PC-3 (cell line): Measurements from ENCODE around the gene TCF12. TPM values are rescaled to one million over a fixed set of nuclear protein-coding genes. Genes with fewer than 3 reads are reported as not detected.

ENCODE experiments used
- ATAC-seq: fragments of 200-7000 bp; cut with Tn5 transposase; 2 replicates; pipeline ENCODE4 v1.9.1; 2020; ENCODE audit warnings: mild to moderate bottlenecking, moderate library complexity
- BruUV-seq: library from RNA; stranded (reverse); fragments of 400-500 nt; replicated peaks from 2 replicates; lab custom pipeline; 2021; lab: Mats Ljungman, UMichigan
- CTCF ChIA-PET: fragments of 300-600 bp; sonication (Branson Sonifier 250); formaldehyde crosslinking; loops from one replicate; lab custom pipeline; 2022; ENCODE audit warnings: antibody characterized with exemption; lab: Charles Lee
- POLR2A ChIA-PET: fragments of 300-600 bp; sonication (Branson Sonifier 250); formaldehyde crosslinking; loops from one replicate; lab custom pipeline; 2022; ENCODE audit warnings: antibody characterized with exemption; ENCODE audit not compliant: unreplicated experiment; lab: Charles Lee
- DNase-seq: peaks from one replicate; pipeline ENCODE4 v3.0.0-alpha.2; 2015
- H2AFZ ChIP-seq: fragments of 300-600 bp; sonication (generic); 2 replicates; pipeline ENCODE4 v1.6.0; 2016; ENCODE audit warnings: antibody characterized with exemption, low read length
- H3F3A ChIP-seq: fragments of 300-600 bp; sonication (generic); one replicate; pipeline ENCODE4 v1.6.0; 2017; ENCODE audit warnings: antibody characterized with exemption, low read length, control low read depth, mild to moderate bottlenecking; ENCODE audit not compliant: unreplicated experiment
- H3K27ac ChIP-seq: fragments of 300-600 bp; sonication (generic); 2 replicates; pipeline ENCODE4 v1.5.1; 2016; ENCODE audit warnings: mild to moderate bottlenecking, low read length
- H3K27me3 ChIP-seq: fragments of 300-600 bp; sonication (generic); 2 replicates; pipeline ENCODE4 v1.6.1; 2016; ENCODE audit warnings: low read length, mixed read lengths
- H3K36me3 ChIP-seq: fragments of 300-600 bp; sonication (generic); 2 replicates; pipeline ENCODE4 v1.6.1; 2016; ENCODE audit warnings: low read depth, mixed run types, low read length, mixed read lengths
- H3K4me1 ChIP-seq: fragments of 300-600 bp; sonication (generic); 2 replicates; pipeline ENCODE4 v1.5.1; 2016; ENCODE audit warnings: low read length; ENCODE audit not compliant: insufficient read depth
- H3K4me2 ChIP-seq: fragments of 300-600 bp; sonication (generic); 2 replicates; pipeline ENCODE4 v1.6.0; 2016; ENCODE audit warnings: low read length
- H3K4me3 ChIP-seq: fragments of 300-600 bp; sonication (generic); 2 replicates; pipeline ENCODE4 v1.5.1; 2016; ENCODE audit warnings: mild to moderate bottlenecking, low read length, mixed read lengths
- H3K79me2 ChIP-seq: fragments of 300-600 bp; sonication (generic); 2 replicates; pipeline ENCODE4 v1.6.1; 2017; ENCODE audit warnings: low read length, mixed read lengths
- H3K9ac ChIP-seq: fragments of 300-600 bp; sonication (generic); 2 replicates; pipeline ENCODE4 v1.6.0; 2016; ENCODE audit warnings: mild to moderate bottlenecking, low read length
- H3K9me2 ChIP-seq: fragments of 300-600 bp; sonication (generic); replicated peaks from 2 replicates; pipeline ENCODE4 v1.6.1; 2016; ENCODE audit warnings: mixed run types, low read length, mixed read lengths
- H3K9me3 ChIP-seq: fragments of 300-600 bp; sonication (generic); 2 replicates; pipeline ENCODE4 v1.6.1; 2016; ENCODE audit warnings: low read length, mixed read lengths
- H4K20me1 ChIP-seq: fragments of 300-600 bp; sonication (generic); 2 replicates; pipeline ENCODE4 v1.6.1; 2016; ENCODE audit warnings: low read length, mixed read lengths
- CTCF ChIP-seq: fragments of 300-600 bp; sonication (generic); conservative IDR thresholded peaks from 2 replicates; pipeline ENCODE4 v1.5.1; 2017; ENCODE audit warnings: antibody characterized with exemption, low read depth, mild to moderate bottlenecking, low read length
- EZH2 ChIP-seq: fragments of 300-600 bp; sonication (generic); IDR thresholded peaks from one replicate; pipeline ENCODE4 v1.6.1; 2017; ENCODE audit warnings: antibody characterized with exemption, mild to moderate bottlenecking, low read length; ENCODE audit not compliant: unreplicated experiment
- EZH2phosphoT487 ChIP-seq: fragments of 300-600 bp; sonication (generic); IDR thresholded peaks from 2 replicates; pipeline ENCODE4 v1.6.1; 2018; ENCODE audit warnings: mild to moderate bottlenecking, antibody characterized with exemption, low read length, borderline replicate concordance
- intact Hi-C: fragments of 100-400 bp; cut with micrococcal nuclease; formaldehyde crosslinking; loops from 2 replicates; pipeline ENCODE4 v1.9.0; 2023
- total RNA-seq: library from RNA; depleted of rRNA; stranded (reverse); fragments of >200 nt; gene quantifications from 2 replicates; pipeline ENCODE4 v1.2.3, GENCODE V29; 2014

The TCF12 gene
- total RNA-seq, 1 experiment from 2014 or later = 103 TPM

- Histone ChIP-seq H3K4me1 (no peaks in the 10 kb centered on the region), H4K20me1 (no peaks in the 10 kb centered on the region), H3K36me3 (no peaks in the 10 kb centered on the region), H3K27me3 (no peaks in the 10 kb centered on the region), H3K79me2 (no peaks in the 10 kb centered on the region), H3K4me2 (no peak overlapping the region), H3K9me3 (no peaks in the 10 kb centered on the region), H3K4me3 (no peak overlapping the region), H3K9ac (no peak overlapping the region), H3F3A (no peaks in the 10 kb centered on the region), H2AFZ (no peak overlapping the region), H3K27ac (no peak overlapping the region), H3K9me2 (no peaks in the 10 kb centered on the region)
- ChIA-PET CTCF (interaction anchor here (0.6 to 0.7 kb wide), 2 partner anchors 101 to 206 kb away, joined by 3 to 5 read pairs; no protein-coding TSS in a partner anchor), POLR2A (no interaction called here)
- intact Hi-C loops = loop anchor here (5.0 to 10.0 kb wide), 3 partner anchors 213 to 640 kb away; no protein-coding TSS in a partner anchor
- ATAC-seq (no peak), DNase-seq (no peak)
- no TSS peak for BruUV-seq
- TF ChIP-seq EZH2phosphoT487 = no peak
- no peak for TF ChIP-seq EZH2
- TF ChIP-seq CTCF = no peak
These were observed 216.4 kb downstream of the TCF12 start for GRCh38 chr15:57134851-57135250.

- H2AFZ ChIP-seq = no peak overlapping the region
- intact Hi-C loops = loop anchor here (5.0 to 10.0 kb wide), 3 partner anchors 213 to 641 kb away; no protein-coding TSS in a partner anchor
- CTCF ChIA-PET = no interaction called here
- H3K79me2 ChIP-seq = no peaks in the 10 kb centered on the region
- TF ChIP-seq EZH2 = no peak
- TF ChIP-seq EZH2phosphoT487 = no peak
- no peak for TF ChIP-seq CTCF
- no peak overlapping the region for H3K4me2 ChIP-seq
- H3K4me3 ChIP-seq = no peak overlapping the region
- no peak overlapping the region for H3K9ac ChIP-seq
- ATAC-seq (no peak), DNase-seq (no peak)
- H3K27me3 ChIP-seq = no peaks in the 10 kb centered on the region
- no peaks in the 10 kb centered on the region for H3K9me3 ChIP-seq
- H3F3A ChIP-seq = no peaks in the 10 kb centered on the region
- no peaks in the 10 kb centered on the region for H3K4me1 ChIP-seq
- POLR2A ChIA-PET = no interaction called here
- no peaks in the 10 kb centered on the region for H3K36me3 ChIP-seq
- no peaks in the 10 kb centered on the region for H4K20me1 ChIP-seq
- no TSS peak for BruUV-seq
- no peak overlapping the region for H3K27ac ChIP-seq
- no peaks in the 10 kb centered on the region for H3K9me2 ChIP-seq
These were observed 217.4 kb downstream of the TCF12 start for GRCh38 chr15:57135800-57136199.

- Histone ChIP-seq H3K4me2 (no peak overlapping the region), H3K36me3 (no peaks in the 10 kb centered on the region), H3K9ac (no peak overlapping the region), H3K27ac (no peak overlapping the region), H3F3A (no peaks in the 10 kb centered on the region), H3K9me3 (no peaks in the 10 kb centered on the region), H3K79me2 (no peaks in the 10 kb centered on the region), H3K27me3 (no peaks in the 10 kb centered on the region), H3K4me3 (no peak overlapping the region), H4K20me1 (no peaks in the 10 kb centered on the region), H3K4me1 (no peaks in the 10 kb centered on the region), H2AFZ (no peak overlapping the region), H3K9me2 (no peaks in the 10 kb centered on the region)
- TF ChIP-seq CTCF (peak; percentile 78), EZH2 (no peak), EZH2phosphoT487 (no peak)
- ChIA-PET CTCF (interaction anchor here (0.5 to 0.7 kb wide), 2 partner anchors 313 to 317 kb away, joined by 3 to 5 read pairs; no protein-coding TSS in a partner anchor), POLR2A (no interaction called here)
- intact Hi-C loops = loop anchor here (5.0 to 10.0 kb wide), 3 partner anchors 216 to 644 kb away; no protein-coding TSS in a partner anchor
- no TSS peak for BruUV-seq
- ATAC-seq = peak; percentile 67; the same call in 1 of the 2 replicates
- DNase-seq = peak; percentile 66
These were observed 219.9 kb downstream of the TCF12 start for GRCh38 chr15:57138349-57138788.
